Mesendoderm (in vitro differentiated cells): Measurements from ENCODE around the gene GLIPR1.

ENCODE experiments used
- DNase-seq: peaks from one replicate; pipeline ENCODE4 v3.0.0; 2013
- H2AK5ac ChIP-seq: 2 replicates; pipeline ENCODE4 v1.6.1; 2013; ENCODE audit warnings: low read length, inconsistent platforms
- H2BK120ac ChIP-seq: 2 replicates; pipeline ENCODE4 v1.6.1; 2013; ENCODE audit warnings: low read depth, mild to moderate bottlenecking, low read length, moderate library complexity, mixed read lengths
- H2BK15ac ChIP-seq: replicated peaks from 2 replicates; pipeline ENCODE4 v1.6.1; 2013; ENCODE audit warnings: low read depth, mild to moderate bottlenecking, moderate library complexity
- H2BK5ac ChIP-seq: 2 replicates; pipeline ENCODE4 v1.6.1; 2013; ENCODE audit warnings: low read length, inconsistent platforms
- H3K18ac ChIP-seq: 2 replicates; pipeline ENCODE4 v1.6.1; 2013; ENCODE audit warnings: mild to moderate bottlenecking, low read length, mixed read lengths
- H3K23ac ChIP-seq: one replicate; pipeline ENCODE4 v1.6.1; 2013; ENCODE audit warnings: low read length
- H3K27ac ChIP-seq: 2 replicates; pipeline ENCODE4 v1.5.1; 2013; ENCODE audit warnings: low read depth, mild to moderate bottlenecking, inconsistent platforms, low read length, moderate library complexity
- H3K27me3 ChIP-seq: 2 replicates; pipeline ENCODE4 v1.6.1; 2013; ENCODE audit warnings: low read length, control low read depth, mild to moderate bottlenecking, inconsistent platforms; ENCODE audit not compliant: insufficient read depth, poor library complexity
- H3K36me3 ChIP-seq: 2 replicates; pipeline ENCODE4 v1.6.1; 2013; ENCODE audit warnings: low read length, inconsistent platforms; ENCODE audit not compliant: control insufficient read depth, insufficient read depth
- H3K4ac ChIP-seq: one replicate; pipeline ENCODE4 v1.6.1; 2013; ENCODE audit warnings: low read depth, mild to moderate bottlenecking, low read length, moderate library complexity
- H3K4me1 ChIP-seq: 2 replicates; pipeline ENCODE4 v1.6.1; 2013; ENCODE audit warnings: low read depth, low read length, inconsistent platforms; ENCODE audit not compliant: control insufficient read depth
- H3K4me2 ChIP-seq: 2 replicates; pipeline ENCODE4 v1.6.1; 2013; ENCODE audit warnings: low read length
- H3K4me3 ChIP-seq: 2 replicates; pipeline ENCODE4 v1.5.1; 2013; ENCODE audit warnings: mild to moderate bottlenecking, low read length
- H3K56ac ChIP-seq: one replicate; pipeline ENCODE4 v1.6.1; 2013; ENCODE audit warnings: low read length
- H3K79me1 ChIP-seq: 2 replicates; pipeline ENCODE4 v1.6.1; 2013; ENCODE audit warnings: low read length, inconsistent platforms
- H3K79me2 ChIP-seq: 2 replicates; pipeline ENCODE4 v1.6.1; 2013; ENCODE audit warnings: mild to moderate bottlenecking, low read length; ENCODE audit not compliant: control insufficient read depth, insufficient read depth
- H3K9ac ChIP-seq: 2 replicates; pipeline ENCODE4 v1.6.1; 2013; ENCODE audit warnings: low read length, inconsistent platforms
- H4K5ac ChIP-seq: one replicate; pipeline ENCODE4 v1.6.1; 2013; ENCODE audit warnings: low read length
- H4K8ac ChIP-seq: one replicate; pipeline ENCODE4 v1.6.1; 2013; ENCODE audit warnings: low read depth, mild to moderate bottlenecking, control low read depth, low read length, moderate library complexity
- WGBS: extraction: QIAGEN DNeasy Blood & Tissue Kit; methylation state at CpG from one replicate; pipeline ENCODE4 v1.1.7; 2013; ENCODE audit warnings: low lambda C conversion rate, missing lambda C conversion rate; ENCODE audit not compliant: insufficient coverage; ENCODE audit errors: extremely low coverage; 5-methylcytosine and 5-hydroxymethylcytosine counted together

The GLIPR1 gene

GRCh38 chr12:75526655-75527511 is 46.3 kb downstream of the GLIPR1 start:
- H2BK120ac ChIP-seq = no peak overlapping the region
- no peak overlapping the region for H3K4me2 ChIP-seq
- no peak overlapping the region for H3K18ac ChIP-seq
- H2BK5ac ChIP-seq = no peak overlapping the region
- peak overlapping the region; percentile 59 for H3K4ac ChIP-seq
- no peaks in the 10 kb centered on the region for H3K79me1 ChIP-seq
- H3K27me3 ChIP-seq = no peaks in the 10 kb centered on the region
- no peaks in the 10 kb centered on the region for H3K36me3 ChIP-seq
- no peak overlapping the region for H2BK15ac ChIP-seq
- no peaks in the 10 kb centered on the region for H3K4me1 ChIP-seq
- no peak overlapping the region for H4K8ac ChIP-seq
- H3K79me2 ChIP-seq = no peaks in the 10 kb centered on the region
- H3K23ac ChIP-seq = no peak overlapping the region
- DNase-seq = peak; percentile 63
- H3K27ac ChIP-seq = no peak overlapping the region
- H3K4me3 ChIP-seq = no peak overlapping the region
- no peak overlapping the region for H4K5ac ChIP-seq
- WGBS = no CpG with 5 or more reads among the region's 4 CpGs
- H2AK5ac ChIP-seq = no peak overlapping the region
- peak overlapping the region; percentile 1 for H3K56ac ChIP-seq
- no peak overlapping the region for H3K9ac ChIP-seq

GRCh38 chr12:75528272-75528671 is 47.7 kb downstream of the GLIPR1 start:
- no peak overlapping the region for H4K5ac ChIP-seq
- no peak overlapping the region for H3K4me3 ChIP-seq
- H3K27ac ChIP-seq = no peak overlapping the region
- H3K79me1 ChIP-seq = no peaks in the 10 kb centered on the region
- H3K4me2 ChIP-seq = no peak overlapping the region
- DNase-seq = peak; percentile 63
- H3K9ac ChIP-seq = no peak overlapping the region
- H3K4me1 ChIP-seq = no peaks in the 10 kb centered on the region
- no peak overlapping the region for H3K23ac ChIP-seq
- no peak overlapping the region for H4K8ac ChIP-seq
- no peak overlapping the region for H2BK5ac ChIP-seq
- WGBS = no CpG with 5 or more reads among the region's 2 CpGs
- no peaks in the 10 kb centered on the region for H3K27me3 ChIP-seq
- H3K18ac ChIP-seq = no peak overlapping the region
- no peak overlapping the region for H2BK15ac ChIP-seq
- no peak overlapping the region for H2AK5ac ChIP-seq
- no peak overlapping the region for H3K56ac ChIP-seq
- no peaks in the 10 kb centered on the region for H3K79me2 ChIP-seq
- H3K36me3 ChIP-seq = no peaks in the 10 kb centered on the region
- H2BK120ac ChIP-seq = no peak overlapping the region
- no peak overlapping the region for H3K4ac ChIP-seq

GRCh38 chr12:75528692-75529091 is 48.1 kb downstream of the GLIPR1 start:
- Histone ChIP-seq H3K18ac (no peak overlapping the region), H2BK120ac (no peak overlapping the region), H4K8ac (no peak overlapping the region), H3K79me1 (no peaks in the 10 kb centered on the region), H3K4me1 (no peaks in the 10 kb centered on the region), H3K23ac (no peak overlapping the region), H3K79me2 (no peaks in the 10 kb centered on the region), H3K27ac (no peak overlapping the region), H3K4ac (no peak overlapping the region), H3K27me3 (no peaks in the 10 kb centered on the region), H2AK5ac (no peak overlapping the region), H3K9ac (no peak overlapping the region), H3K56ac (no peak overlapping the region), H3K36me3 (no peaks in the 10 kb centered on the region), H3K4me2 (no peak overlapping the region), H3K4me3 (no peak overlapping the region), H2BK15ac (no peak overlapping the region), H4K5ac (no peak overlapping the region), H2BK5ac (no peak overlapping the region)
- no peak for DNase-seq
- WGBS = no CpG with 5 or more reads among the region's 2 CpGs

- H3K4me3 ChIP-seq = no peak overlapping the region
- no peak overlapping the region for H3K18ac ChIP-seq
- H3K4ac ChIP-seq = no peak overlapping the region
- H2BK120ac ChIP-seq = no peak overlapping the region
- no peaks in the 10 kb centered on the region for H3K79me1 ChIP-seq
- DNase-seq = no peak
- no peaks in the 10 kb centered on the region for H3K27me3 ChIP-seq
- H2BK15ac ChIP-seq = peak overlapping the region; percentile 85
- no CpG with 5 or more reads among the region's 1 CpG for WGBS
- H3K36me3 ChIP-seq = no peaks in the 10 kb centered on the region
- no peak overlapping the region for H4K8ac ChIP-seq
- H3K9ac ChIP-seq = no peak overlapping the region
- no peaks in the 10 kb centered on the region for H3K4me1 ChIP-seq
- H2AK5ac ChIP-seq = no peak overlapping the region
- no peak overlapping the region for H4K5ac ChIP-seq
- no peak overlapping the region for H3K27ac ChIP-seq
- H3K56ac ChIP-seq = no peak overlapping the region
- no peaks in the 10 kb centered on the region for H3K79me2 ChIP-seq
- no peak overlapping the region for H3K23ac ChIP-seq
- no peak overlapping the region for H3K4me2 ChIP-seq
- no peak overlapping the region for H2BK5ac ChIP-seq
Measured at GRCh38 chr12:75529316-75529715, 48.8 kb downstream of the GLIPR1 start.

- no peak for DNase-seq
- Histone ChIP-seq H2BK15ac (no peak overlapping the region), H4K5ac (no peak overlapping the region), H3K79me1 (no peaks in the 10 kb centered on the region), H3K18ac (no peak overlapping the region), H3K4me2 (no peak overlapping the region), H4K8ac (no peak overlapping the region), H3K56ac (no peak overlapping the region), H3K27me3 (no peaks in the 10 kb centered on the region), H3K23ac (no peak overlapping the region), H2BK120ac (no peak overlapping the region), H3K9ac (no peak overlapping the region), H3K4me3 (no peak overlapping the region), H3K4me1 (no peaks in the 10 kb centered on the region), H3K4ac (no peak overlapping the region), H3K27ac (no peak overlapping the region), H2AK5ac (no peak overlapping the region), H2BK5ac (no peak overlapping the region), H3K79me2 (no peaks in the 10 kb centered on the region), H3K36me3 (no peaks in the 10 kb centered on the region)
- no CpG with 5 or more reads among the region's 1 CpG for WGBS
Measured at GRCh38 chr12:75529826-75530225, 49.3 kb downstream of the GLIPR1 start.

GRCh38 chr12:75533239-75533638 is 52.7 kb downstream of the GLIPR1 start:
- Histone ChIP-seq H3K56ac (no peak overlapping the region), H3K4me2 (no peak overlapping the region), H3K4me1 (no peaks in the 10 kb centered on the region), H3K36me3 (no peaks in the 10 kb centered on the region), H3K9ac (no peak overlapping the region), H3K79me2 (no peaks in the 10 kb centered on the region), H3K4me3 (no peak overlapping the region), H2BK15ac (no peak overlapping the region), H3K27me3 (no peaks in the 10 kb centered on the region), H3K4ac (no peak overlapping the region), H3K79me1 (no peaks in the 10 kb centered on the region), H2AK5ac (no peak overlapping the region), H2BK5ac (no peak overlapping the region), H3K27ac (no peak overlapping the region), H2BK120ac (no peak overlapping the region), H3K23ac (no peak overlapping the region), H3K18ac (no peak overlapping the region), H4K5ac (no peak overlapping the region), H4K8ac (no peak overlapping the region)
- no peak for DNase-seq
- no CpG with 5 or more reads among the region's 2 CpGs for WGBS
